Prostate gland (tissue), 2 donors: Measurements from ENCODE around the gene TMEM59L.
A peak's percentile ranks its signal among the peaks of the same experiment; 100 is the strongest.

Experiments used
- POLR2A ChIP-seq: fragments of 450-650 bp; IDR thresholded peaks from one replicate; pipeline ENCODE4 v1.6.1; 2016; ENCODE audit warnings: antibody characterized with exemption, mild to moderate bottlenecking
- TF ChIP-seq, protein P1 (sequence below), 4 experiments: fragments of 200-600 bp in 2 of 4; fragments of 450-650 bp in 2 of 4; sonication (generic) in 2 of 4; IDR thresholded peaks; 1 replicate in 3 of 4; 2 replicates in 1 of 4; pipeline ENCODE4 v1.5.1; 2016 to 2019; ENCODE audit warnings: antibody characterized with exemption in 4 of 4, mild to moderate bottlenecking in 2 of 4, moderate library complexity in 2 of 4

DNA sequence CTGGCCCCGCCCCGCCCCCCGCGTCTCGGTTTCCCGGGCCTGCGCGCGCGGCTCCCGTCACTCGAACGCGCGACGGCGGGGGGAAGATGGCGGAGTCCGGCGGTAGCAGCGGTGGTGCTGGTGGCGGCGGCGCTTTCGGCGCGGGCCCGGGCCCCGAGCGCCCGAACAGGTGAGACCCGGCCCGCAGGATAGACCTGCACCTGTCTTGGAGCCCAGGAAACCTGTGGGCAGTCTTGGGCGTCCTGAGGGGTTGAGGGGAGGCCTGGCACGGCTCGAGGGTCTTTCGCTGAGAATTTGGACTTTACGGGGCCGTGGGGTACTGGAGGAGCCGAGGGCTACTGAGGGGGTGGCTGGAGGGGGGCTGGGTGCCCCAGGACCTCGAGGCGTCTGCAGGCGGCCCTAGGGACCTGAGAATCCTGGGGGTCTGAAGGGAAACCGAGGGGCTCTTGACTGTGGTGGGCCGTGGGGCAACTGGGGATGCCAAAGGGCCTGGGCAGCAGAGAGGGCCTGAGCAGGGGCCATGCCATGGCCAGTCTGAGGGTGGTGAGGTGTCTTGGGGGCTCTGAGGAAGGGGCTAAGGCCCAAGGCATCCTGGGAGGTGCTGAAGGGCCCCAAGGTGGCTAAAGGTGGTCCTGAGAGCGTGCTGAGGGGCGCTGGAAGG is 24.4 kb downstream of the TMEM59L start, which contains the start of gene KLHL26:
- TF ChIP-seq, protein P1, sequence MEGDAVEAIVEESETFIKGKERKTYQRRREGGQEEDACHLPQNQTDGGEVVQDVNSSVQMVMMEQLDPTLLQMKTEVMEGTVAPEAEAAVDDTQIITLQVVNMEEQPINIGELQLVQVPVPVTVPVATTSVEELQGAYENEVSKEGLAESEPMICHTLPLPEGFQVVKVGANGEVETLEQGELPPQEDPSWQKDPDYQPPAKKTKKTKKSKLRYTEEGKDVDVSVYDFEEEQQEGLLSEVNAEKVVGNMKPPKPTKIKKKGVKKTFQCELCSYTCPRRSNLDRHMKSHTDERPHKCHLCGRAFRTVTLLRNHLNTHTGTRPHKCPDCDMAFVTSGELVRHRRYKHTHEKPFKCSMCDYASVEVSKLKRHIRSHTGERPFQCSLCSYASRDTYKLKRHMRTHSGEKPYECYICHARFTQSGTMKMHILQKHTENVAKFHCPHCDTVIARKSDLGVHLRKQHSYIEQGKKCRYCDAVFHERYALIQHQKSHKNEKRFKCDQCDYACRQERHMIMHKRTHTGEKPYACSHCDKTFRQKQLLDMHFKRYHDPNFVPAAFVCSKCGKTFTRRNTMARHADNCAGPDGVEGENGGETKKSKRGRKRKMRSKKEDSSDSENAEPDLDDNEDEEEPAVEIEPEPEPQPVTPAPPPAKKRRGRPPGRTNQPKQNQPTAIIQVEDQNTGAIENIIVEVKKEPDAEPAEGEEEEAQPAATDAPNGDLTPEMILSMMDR (IDR thresholded peaks at IDR 0.05), result no peak
- TF ChIP-seq POLR2A, result peak; percentile 58
